Stimulated activated naive CD4-positive, alpha-beta T cell treated with Interleukin-2 at 50 U/mL for 16 hours (primary cell): ENCODE results near the gene COPZ1.

Experiments
- DNase-seq: peaks from one replicate; lab custom pipeline; 2025; lab: John Stamatoyannopoulos, UW

The COPZ1 gene

GRCh38 chr12:54359762-54360351 is 34.9 kb downstream of the COPZ1 start:
- DNase-seq = no peak

- DNase-seq = peak; percentile 28
These were observed 36.0 kb downstream of the COPZ1 start for GRCh38 chr12:54360717-54361456.

DNA sequence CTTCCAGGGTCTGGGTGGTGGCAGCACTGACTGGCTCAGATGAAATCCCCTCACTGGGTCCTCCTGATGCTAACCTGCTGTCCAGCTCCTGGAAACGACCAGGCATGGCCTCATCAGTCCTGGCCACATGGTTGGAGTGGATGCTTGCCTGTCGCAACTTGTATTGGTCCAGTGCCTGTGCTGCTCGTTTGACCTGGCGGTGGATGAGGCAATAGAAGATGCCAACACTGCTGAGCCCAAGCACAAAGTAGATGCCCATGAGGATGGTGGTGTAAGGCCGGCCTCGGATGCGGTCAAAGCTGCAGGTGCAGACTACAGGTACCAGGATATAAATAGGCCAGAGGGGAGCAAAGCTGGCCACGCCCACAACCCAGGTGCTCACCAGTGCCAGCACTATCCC is 38.1 kb downstream of the COPZ1 start:
- DNase-seq = no peak

DNA sequence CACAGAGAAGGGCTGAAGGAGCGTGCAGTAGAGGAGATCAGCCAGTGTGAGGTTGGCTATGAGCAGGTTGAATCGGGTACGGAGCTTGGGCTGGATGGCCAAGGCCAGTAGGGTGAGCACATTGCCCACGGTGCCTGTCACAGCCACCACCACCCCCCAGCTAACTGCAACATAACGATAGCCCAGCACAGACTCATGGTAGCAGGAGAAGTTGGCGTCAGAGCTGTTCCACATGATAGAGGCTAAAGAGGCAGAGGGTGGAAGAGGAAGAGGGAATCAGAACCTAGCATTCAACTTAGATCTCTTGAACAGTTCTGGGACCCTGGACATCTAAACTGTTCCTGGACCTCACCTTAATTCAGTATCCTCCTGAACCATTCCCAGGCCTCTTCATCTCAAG is 38.7 kb downstream of the COPZ1 start:
- DNase-seq = no peak

GRCh38 chr12:54364413-54364812 is 39.5 kb downstream of the COPZ1 start, which contains the start of gene GPR84:
Gene GPR84 (minus strand): TSS chr12:54364486. CDS start chr12:54363851, 635 bp downstream.
- DNase-seq = peak; percentile 13

DNA sequence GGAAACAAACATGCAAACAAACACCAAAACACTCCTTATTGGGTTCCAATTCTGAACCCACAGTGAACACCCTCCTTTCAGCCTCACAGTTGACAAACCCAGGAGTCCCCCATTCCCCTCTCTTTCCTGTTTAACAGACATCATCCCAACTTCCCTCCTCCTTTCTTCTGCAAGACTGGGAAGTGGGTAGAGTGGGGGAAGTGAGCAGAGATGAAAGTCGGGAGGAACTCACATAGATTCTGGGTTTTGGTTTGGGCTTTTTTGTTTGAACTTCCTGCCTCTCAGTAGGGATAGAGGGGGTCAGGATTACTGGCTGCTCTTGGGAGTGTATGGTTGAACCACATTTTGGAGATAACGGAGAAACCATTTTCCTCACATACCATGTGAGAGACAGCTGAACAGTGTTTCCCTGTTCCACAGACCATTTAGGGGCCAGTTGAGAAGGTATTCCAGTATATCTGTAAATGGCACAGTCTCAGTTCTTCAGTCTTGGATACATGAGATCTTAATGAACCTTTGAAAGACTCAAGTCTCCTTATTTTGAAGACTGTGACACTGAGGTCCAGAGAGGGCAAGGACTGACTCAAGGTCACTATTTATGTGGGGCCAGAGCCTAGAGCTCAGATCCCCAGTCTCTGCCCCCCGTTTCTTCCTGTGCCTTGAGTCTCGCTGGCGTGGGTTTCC is 43.2 kb downstream of the COPZ1 start:
- no peak for DNase-seq

GRCh38 chr12:54368709-54369596 is 44.0 kb downstream of the COPZ1 start:
- DNase-seq = peak; percentile 84

DNA sequence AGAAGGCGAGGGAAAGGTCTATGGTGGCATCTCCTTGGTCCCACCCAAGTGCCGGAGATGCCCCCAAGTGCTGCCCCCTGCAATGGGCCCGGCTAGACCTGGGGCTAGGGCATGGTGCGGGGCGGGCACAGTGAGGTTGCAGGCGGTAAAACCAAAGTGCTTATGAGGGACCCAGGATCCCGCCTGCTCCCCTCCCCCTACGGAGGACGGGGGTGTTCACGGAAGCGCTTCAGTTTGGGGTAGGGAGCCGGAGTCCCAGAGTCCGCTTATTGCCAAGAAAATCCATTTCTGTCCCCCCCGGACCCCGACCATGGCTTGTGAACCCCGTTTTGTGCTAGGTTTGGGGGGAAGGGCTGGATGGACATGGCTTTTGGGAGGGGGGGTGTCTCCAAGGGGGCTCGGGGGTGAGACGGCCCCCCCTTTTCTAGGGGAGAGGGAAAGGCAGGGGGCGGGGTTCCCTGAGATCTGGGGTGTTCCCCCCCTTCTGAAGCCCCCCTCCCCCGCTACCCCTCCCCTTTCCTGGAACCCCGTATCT is 44.7 kb downstream of the COPZ1 start:
- no peak for DNase-seq

GRCh38 chr12:54370171-54370730 is 45.3 kb downstream of the COPZ1 start:
- no peak for DNase-seq

DNA sequence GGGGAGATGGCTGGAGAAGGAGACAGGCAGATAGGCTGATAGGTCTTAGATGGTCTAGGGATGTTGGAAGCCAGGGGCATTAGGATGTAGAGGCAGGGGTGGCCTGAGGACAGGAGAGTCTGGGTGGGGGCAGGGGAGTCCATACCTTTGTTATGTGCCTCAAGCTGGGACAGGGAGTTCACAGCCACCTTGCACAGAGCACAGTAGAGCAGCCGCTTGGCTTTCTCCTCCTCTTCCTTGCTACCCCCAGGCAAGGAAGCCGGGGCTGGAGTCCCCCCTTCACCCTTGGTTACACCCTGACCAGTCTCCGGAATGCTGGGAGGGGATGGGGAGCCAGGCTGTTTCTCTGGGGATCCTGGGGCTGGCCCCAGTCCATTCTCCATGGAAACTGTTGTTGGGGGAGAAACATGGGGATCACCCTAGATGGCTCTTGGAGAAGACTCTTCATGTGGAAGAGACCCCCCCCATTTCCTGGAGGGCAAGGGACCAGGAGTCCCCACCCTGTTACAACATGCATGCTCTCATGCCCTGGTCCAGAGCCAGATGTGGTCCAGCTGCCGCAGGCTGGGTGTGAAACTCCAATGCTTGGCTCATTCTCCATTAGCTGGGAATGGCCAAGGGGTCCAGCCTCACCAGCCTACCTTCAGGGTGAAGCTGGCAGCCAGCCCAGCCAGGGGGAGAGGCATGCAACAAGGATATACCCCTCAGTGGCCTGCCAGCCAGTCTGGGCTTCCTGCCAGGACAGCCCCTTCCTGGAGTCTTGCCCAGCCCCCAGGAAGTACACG is 46.6 kb downstream of the COPZ1 start:
- DNase-seq = no peak

GRCh38 chr12:54372113-54372806 is 47.3 kb downstream of the COPZ1 start:
- DNase-seq = no peak

DNA sequence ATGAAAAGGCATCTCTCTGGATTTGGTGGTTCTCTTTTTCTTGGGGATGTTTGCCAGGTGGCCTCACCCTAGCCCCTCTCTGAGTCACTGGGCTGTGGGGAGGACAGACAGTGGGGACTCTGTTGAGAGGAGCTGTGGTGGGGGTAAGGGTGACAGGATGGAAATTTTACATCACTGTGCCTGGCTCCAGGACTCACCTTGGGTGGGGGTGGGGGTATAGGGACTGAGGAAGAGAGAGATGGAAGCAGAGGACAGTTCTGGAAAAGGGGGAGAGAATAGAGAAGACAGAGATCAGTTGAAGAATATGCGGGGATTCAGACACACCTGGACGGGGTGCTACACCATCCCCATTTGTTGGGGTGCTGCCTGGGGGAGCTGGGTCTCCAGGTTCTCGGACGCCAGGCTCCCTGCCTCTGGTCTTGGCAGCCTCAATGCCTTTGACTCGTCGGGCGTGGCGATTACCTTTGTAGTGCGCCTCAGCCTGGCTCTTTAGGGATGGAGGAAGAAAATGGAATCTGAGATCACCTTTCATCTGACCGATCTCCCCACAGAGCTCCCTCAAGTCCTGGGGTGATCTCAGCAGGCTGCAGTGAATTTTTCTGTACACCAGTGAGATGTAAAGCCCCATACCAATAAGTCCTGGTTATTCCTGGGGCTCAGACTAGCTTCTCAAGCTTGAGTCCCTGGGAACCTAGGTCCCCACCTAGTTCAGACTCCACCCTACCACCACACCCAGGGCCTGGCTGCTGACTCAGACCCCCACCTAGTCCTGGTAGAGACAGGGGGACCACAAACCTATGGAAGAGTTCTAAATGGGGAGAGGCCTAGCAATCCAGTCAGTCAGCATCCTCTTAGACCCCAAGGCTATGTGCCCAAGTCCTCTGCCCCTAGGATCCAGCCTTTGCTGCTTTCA is 49.0 kb downstream of the COPZ1 start:
- no peak for DNase-seq

- DNase-seq = no peak
These were observed 49.8 kb downstream of the COPZ1 start for GRCh38 chr12:54374562-54375258.

GRCh38 chr12:54375259-54375579 is 50.3 kb downstream of the COPZ1 start:
- DNase-seq = no peak

DNA sequence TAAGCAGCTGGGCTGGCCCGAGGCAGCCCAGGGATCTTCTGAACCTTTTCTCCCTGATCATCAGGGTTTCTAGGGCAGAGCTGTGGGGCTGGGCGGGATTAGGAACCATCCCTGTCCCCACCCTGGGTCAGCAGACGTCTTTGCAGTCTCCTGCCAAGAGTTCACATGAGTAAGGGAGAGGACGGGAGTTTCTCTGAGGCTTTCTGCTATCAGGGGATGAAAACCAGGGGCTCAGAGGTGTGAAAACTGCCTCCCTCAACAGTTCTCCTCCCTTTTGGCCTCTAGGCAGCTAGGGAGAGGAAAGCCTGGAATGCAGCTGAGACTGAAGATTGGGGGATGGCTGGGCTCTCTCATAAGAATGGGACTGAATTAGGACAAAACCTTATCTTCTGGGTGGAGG is 51.7 kb downstream of the COPZ1 start:
- no peak for DNase-seq

DNA sequence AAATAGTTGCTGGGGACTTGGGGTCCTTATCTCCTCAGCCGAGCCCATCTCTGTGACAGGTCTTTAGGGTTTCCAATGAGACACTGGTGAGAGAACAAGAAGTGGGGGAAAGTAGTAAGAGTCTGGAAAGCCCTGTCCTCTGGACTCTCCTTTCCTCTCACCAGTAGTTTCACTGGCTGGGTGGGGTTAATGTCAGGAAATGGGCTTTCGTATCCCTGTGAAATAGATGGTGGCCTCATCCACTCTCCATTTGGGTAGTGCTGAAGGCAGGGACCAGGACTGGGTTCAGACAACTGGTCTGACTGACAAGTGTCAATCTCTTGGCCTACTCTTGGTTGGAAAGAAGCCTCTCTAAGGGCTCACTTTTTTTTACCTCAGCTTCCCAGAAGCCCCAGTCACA is 52.1 kb downstream of the COPZ1 start:
- DNase-seq = no peak

DNA sequence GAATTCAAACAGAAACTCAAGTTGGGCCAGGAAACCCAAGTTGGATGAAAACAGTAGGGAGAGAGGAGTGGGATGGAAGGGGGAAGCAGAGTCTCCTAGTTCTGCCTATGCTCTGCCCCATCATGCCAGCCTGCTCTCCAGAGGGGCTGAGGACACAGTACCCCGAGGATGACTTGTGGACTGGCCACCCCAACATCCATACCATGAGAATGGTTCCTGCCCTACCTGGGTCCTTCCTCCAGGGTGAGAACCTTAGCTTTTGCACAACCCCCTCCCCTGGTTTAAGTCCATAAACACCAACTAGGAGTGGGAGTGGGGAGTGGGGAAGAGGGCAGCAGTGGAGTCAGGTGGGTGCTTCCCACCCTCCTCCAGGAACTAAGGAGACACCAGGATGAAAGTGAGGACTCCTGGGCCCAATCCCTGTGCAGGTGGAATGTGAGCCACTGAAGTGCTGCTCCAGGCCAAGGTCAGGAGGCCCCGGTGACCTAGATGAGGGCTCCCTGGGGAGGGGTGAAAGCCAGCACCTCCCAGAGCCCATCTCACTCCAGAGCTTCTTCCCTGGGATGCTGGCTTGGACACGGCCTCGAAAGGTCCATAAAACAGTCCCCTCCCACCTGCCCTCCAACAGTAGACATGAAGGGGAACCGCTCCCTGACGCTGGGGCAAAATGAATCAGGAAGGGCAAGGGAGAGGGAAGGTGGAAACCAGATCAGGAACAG is 53.0 kb downstream of the COPZ1 start:
- no peak for DNase-seq
